Stimulated activated CD8-positive, alpha-beta memory T cell treated with anti-CD3 and anti-CD28 coated beads, Interleukin-7, amount 100 ng/mL, for 4 hours (primary cell): ENCODE data around the gene SLC15A1.
"Not testable (repeated sequence)": the region's sequence is repeated elsewhere in the genome, so short reads cannot be mapped to it uniquely, and the experiment has no call there.

Source experiments
- DNase-seq, 2 donors: peaks; one replicate each; pipeline ENCODE4 v3.0.0-alpha.2; 2020; ENCODE audit warnings: low read depth in 2 of 2

Gene SLC15A1

GRCh38 chr13:98781045-98781444 lies 28.6 kb upstream of the SLC15A1 start:
- DNase-seq, result no peak

DNA sequence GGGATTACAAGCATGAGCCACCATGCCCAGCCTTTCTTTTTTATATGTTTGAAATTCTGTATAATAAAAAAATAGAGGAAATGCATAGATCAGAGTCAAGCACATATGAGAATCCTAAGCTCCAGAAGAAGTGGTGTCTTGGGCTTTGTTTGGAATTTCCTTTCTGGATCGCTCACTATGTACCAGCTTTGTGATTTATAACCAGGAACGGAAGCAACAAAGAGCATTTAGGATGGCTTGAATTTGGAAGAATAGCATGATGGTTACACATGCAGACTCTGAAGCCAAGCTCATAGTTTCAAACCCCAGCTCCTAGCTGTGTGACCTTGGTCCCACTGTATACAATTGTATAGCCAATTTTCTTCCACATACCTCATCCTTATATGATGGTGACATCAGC lies 28.0 kb upstream of the SLC15A1 start:
- DNase-seq, result no peak

DNA sequence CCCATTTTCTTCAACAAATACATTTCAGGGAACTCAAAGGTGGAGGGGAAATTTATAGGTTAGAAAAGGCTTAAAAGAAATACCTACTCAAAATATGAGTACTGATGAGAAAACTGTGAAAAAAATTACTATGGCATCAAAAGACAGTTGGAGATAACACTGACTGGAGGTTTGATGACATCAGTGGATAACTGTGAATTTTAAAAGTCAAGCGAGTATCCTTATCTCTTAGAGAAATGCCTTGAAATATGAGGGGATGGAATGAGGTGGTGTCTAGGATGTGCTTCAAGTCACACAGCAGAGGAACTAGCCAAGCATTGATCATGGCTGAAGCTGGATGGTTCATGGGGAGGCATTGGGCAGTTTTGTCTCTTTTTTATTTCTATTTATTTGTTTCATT lies 27.2 kb upstream of the SLC15A1 start:
- DNase-seq, result no peak

- DNase-seq, result no peak
These were observed 26.3 kb upstream of the SLC15A1 start for GRCh38 chr13:98778749-98779148.

DNA sequence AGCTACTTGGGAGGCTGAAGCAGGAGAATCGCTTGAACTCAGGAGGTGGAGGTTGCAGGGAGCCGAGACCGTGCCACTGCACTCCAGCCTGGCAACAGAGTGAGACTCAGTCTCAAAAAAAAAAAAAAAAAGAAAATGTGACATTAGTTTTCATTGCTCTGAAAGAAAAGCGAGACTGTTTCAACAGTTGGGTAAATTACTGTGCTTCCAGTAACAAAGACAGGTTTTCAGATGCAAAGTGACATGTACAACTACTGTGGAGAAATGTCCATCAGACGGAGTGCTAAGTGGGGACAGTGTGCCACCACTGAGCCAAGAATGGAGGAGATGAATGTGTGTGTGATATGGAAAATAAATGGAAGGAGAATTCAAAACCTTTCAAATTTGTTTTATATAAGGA lies 24.2 kb upstream of the SLC15A1 start:
- no peak for DNase-seq

DNA sequence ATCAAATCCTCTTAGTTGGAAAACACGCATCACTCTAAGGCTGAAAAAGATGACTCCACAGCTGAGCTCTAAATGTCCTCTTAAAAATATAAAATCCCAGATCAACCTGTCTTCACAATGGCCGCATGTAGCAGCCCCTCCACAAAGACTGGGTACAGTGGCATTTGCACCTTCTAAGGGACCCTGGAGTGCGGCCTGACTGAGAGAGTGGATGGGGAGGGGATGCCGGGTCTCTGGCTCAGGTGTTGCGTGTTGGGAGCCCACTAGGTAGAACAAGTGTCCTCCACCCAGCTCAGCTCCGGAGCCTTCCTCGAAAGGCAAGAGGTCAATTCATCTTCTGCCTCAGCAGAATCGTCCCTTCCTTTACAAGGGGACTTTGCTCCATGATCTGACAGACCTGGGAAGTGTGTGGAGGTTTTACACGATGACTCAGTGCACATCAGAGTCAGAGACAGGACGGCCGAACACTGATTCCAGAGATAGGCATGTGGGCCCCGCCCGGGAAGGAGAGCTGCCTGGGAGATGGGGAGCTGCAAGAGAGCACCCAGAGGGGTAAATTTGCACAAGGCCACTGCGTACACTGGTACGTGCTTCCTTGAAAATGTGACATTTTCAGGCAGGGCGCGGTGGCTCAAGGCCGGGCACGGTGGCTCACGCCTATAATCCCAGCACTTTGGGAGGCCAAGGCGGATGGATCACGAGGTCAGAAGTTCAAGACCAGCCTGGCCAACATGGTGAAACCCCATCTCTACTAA lies 23.5 kb upstream of the SLC15A1 start:
- no peak for DNase-seq

GRCh38 chr13:98775386-98775785 lies 22.9 kb upstream of the SLC15A1 start:
- DNase-seq, result no peak

GRCh38 chr13:98774776-98775175 lies 22.3 kb upstream of the SLC15A1 start:
- no peak for DNase-seq

DNA sequence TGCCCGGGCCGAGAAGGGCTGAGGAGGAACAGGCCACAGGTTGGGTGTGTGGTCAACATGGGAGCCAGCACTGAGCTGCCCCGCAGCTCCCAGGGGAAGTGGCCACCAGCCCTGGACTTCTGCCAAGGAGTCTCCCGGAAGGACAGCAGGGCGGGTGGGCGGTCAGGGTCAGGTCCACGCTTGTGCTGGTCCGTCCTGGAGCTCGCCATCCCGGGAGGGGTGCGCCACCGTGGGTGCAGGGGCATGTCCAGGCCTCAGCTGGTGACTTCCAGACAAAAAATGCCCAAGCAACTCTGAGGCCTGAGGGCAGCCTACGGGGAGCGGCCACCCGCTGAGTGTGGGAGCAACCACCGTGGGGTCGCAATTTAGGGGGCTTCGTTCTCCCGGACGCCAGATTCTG lies 21.4 kb upstream of the SLC15A1 start:
- no peak for DNase-seq

- DNase-seq, result no peak
These were observed 20.5 kb upstream of the SLC15A1 start for GRCh38 chr13:98772794-98773452.

DNA sequence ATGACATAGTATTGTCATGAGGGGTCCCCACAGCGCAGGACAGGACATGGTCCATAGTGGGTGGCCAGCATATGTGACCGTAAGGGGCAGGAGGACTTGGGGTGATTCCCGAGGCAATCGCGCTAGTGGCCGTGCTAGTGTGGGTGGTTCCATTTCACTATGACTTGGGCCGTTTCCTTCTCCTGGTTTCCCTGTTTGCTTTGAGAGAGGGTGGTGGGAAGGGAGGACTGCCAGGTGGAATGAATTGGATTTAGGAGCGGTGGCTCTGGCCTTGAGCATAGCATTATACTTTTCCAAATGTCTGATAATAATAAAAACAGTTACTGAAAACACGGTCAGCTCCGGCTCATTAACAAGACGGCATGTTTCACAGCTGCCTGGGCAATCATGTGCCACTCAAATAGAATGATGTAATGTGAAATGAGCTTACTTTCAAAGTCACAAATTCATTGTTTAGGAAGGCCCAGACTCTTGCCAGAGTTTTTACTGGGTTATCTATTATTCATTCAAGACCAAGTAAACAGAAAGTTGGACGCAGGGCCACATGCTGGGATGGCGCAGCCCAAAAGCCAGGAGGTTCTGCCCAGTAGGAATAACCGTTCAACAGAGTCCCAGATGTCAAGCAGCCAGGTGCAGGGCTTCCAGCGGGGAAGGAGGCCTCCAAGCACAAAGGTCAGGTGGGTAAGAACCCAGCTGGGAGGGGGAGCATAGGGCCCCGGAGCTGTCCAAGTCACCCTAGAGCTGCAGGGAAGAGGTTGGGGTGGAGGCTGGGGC lies 19.6 kb upstream of the SLC15A1 start:
- DNase-seq, result no peak

GRCh38 chr13:98769736-98770135 lies 17.3 kb upstream of the SLC15A1 start:
- no peak for DNase-seq

DNA sequence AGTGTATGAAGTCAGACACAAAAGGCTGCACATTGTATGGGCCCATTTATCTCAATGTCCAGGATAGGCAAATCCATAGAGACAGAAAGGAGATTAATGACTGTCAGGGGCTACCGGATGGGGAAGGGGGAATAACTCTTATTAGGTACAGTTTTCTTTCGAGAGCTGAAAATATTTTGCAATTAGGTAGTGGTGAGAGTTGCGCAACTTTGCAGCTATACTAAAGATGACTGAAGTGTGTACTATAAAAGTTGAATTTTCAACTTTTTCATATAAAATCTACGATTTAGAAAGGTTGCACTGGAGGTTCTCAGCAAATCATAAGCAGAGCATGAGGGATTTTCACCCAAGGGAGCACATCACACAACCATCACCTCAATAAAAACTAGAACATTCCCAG lies 16.1 kb upstream of the SLC15A1 start:
- no peak for DNase-seq

DNA sequence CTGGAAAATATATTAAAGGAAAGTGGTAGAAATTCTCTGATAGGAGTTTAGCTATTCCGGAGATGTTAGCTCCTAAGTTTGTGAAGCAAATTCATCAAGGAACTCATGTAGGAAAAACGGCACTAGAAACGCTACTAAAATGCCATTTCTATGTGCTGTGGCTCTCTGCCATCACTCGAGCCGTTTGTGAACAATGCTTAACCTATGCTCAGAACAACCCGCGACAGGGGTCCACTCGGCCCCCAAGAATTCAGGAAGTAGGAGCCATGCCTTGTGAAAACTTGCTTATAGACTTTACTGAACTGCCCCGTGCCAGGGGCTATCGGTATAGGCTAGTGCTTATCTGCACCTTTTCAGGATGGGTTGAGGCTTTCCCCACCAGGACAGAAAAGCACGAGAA lies 14.2 kb upstream of the SLC15A1 start:
- no peak for DNase-seq

- no peak for DNase-seq
These were observed 13.6 kb upstream of the SLC15A1 start for GRCh38 chr13:98765996-98766519.

GRCh38 chr13:98761986-98762616 lies 9.6 kb upstream of the SLC15A1 start:
- no peak for DNase-seq

DNA sequence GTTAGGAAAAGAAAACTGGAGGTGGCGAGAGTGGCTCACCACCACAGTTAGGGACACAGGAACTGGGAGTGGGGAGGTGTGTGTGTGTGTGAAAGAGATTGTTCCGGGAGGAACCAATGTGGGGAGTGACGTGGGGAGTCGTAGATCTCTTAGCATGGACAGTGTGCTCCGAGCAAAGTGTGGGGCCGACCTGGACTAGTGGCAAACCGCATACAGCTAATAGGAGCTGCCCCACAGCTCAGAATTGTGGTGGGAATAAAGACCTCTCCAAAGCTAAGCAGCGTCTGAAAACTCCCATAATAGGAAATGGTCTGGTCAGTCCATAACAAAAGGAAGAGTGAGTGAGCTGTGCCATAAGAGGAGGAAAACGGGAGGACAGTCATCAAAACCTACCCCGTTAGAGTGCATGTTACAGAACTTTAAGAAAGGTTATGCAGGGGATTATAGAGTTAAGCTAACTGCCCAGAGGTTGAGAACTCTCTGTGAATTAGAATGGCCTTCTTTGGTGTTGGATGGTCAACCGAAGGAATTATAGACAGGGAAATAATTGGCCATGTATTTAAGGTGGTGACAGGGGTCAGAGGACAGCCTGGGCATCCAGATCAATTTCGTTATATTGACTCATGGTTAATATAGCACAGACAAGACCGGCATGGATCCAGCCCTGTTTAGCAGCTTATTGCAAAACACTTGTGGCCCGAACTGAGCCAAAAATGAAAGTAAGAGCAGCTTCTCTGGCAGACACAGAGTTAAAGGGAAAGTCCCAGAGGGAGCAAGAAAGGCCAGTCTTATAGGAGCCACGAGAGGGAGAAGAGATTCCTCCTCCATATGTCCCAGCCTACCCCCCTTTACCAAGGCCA lies 8.9 kb upstream of the SLC15A1 start:
- no peak for DNase-seq

DNA sequence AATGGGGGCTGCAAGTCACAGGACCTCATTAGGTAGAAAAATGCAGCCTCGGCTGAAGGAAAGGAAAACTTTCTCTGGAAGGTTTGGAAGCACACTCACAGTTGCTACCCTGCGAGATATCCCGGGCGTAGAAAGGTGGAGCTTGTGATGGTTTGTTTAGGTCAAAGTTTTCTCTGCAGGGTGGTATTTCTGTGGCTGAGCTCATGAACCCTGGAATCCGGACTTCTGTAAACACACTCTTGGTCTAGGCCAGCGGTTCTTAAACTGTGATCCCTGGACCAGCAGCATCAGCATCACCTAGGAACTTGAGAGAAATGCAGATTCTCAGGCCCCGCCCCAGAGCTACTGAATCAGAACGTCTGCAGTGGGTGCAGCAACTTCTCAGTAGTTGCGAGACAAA lies 3.3 kb upstream of the SLC15A1 start:
- DNase-seq, result no peak

DNA sequence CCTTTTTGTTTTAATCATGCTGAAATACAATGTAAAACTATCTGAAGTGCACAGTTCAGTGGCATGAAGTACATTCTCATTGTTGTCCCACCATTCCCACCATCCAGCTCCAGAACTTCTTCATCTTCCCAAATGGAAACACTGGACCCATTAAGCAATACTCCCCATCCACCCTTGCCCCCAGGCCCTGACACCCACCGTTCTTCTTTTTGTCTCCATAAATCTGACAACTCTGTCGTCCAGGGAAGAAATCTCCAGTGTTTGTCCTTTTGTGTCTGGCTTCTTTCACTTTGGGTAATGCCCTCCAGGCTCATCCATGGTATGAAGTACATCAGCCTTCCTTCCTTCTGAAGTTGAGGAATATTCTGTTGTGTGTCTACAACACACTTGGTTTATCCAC lies 2.6 kb upstream of the SLC15A1 start:
- no peak for DNase-seq

GRCh38 chr13:98754468-98754867 lies 2.0 kb upstream of the SLC15A1 start:
- not testable (repeated sequence) for DNase-seq

DNA sequence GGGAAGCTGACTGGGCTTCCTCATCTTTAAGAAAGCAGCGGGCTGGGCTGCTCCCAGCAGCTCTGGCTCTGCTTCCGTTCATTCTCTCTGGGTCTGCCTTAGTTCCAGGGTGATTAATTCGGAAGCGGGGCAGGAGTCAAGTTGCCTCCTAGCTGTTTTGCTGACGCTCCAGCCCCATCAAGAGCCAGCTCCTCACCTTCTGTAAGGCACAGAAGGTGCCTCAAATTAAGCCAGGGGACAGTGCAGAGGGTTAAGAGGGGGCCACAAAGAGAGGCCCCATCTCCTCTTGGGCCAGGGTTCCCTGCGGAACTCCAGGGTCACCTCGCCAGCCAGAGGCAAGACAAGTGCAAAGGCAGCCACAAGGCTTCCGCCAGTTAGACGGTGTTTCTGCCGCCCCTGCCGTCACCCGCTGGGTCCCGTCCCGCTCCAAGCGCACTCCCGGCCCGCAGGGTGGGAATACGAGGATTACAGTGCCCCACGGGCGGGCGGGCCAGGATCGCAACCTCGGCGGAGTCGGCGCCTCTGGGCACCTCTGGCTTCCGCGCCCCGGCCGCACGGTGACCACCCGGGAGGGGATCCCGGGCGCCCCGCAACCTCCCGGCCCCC lies 508 bp downstream of the SLC15A1 start:
- no peak for DNase-seq
